Retinal pigment epithelial cell (primary cell): Measurements from ENCODE around the gene NINJ2.

ENCODE experiments used
- DNase-seq: peaks from one replicate; pipeline ENCODE4 v3.0.0-alpha.2; 2010; ENCODE audit warnings: low read depth
- H3K4me3 ChIP-seq: 2 replicates; pipeline ENCODE4 v1.5.1; 2011; ENCODE audit warnings: mild to moderate bottlenecking, low read length, control low read depth, moderate library complexity
- TF ChIP-seq, protein P1 (sequence below): conservative IDR thresholded peaks from 2 replicates; pipeline ENCODE4 v1.5.1; 2011; ENCODE audit warnings: low read depth, low read length, control low read depth, inconsistent platforms

Gene NINJ2

GRCh38 chr12:659090-659683 lies 4.1 kb downstream of the NINJ2 start:
- DNase-seq: no peak
- no peak overlapping the region for H3K4me3 ChIP-seq
- TF ChIP-seq, protein P1, sequence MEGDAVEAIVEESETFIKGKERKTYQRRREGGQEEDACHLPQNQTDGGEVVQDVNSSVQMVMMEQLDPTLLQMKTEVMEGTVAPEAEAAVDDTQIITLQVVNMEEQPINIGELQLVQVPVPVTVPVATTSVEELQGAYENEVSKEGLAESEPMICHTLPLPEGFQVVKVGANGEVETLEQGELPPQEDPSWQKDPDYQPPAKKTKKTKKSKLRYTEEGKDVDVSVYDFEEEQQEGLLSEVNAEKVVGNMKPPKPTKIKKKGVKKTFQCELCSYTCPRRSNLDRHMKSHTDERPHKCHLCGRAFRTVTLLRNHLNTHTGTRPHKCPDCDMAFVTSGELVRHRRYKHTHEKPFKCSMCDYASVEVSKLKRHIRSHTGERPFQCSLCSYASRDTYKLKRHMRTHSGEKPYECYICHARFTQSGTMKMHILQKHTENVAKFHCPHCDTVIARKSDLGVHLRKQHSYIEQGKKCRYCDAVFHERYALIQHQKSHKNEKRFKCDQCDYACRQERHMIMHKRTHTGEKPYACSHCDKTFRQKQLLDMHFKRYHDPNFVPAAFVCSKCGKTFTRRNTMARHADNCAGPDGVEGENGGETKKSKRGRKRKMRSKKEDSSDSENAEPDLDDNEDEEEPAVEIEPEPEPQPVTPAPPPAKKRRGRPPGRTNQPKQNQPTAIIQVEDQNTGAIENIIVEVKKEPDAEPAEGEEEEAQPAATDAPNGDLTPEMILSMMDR: no peak

DNA sequence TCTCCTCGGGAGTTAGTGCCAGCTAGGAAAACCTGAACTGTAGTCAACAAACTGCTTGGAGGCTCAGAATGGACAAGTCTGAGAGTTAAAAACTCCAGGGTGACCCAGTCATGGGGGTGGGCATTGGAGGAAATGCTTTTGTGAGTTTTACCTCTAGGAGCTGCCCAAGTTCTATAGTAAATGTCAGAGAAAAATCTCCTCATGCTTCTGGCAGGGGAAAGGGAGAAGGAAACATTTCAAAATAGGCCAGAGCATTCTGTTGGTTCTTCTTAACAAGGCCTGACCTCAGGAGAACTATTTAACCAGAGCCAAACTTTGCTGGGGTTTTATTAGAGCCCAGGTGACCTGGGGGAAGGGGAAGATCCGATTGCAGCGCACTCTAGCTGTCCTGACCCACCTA lies 12.3 kb downstream of the NINJ2 start:
- DNase-seq: no peak
- TF ChIP-seq, protein P1: no peak
- no peak overlapping the region for H3K4me3 ChIP-seq

GRCh38 chr12:647385-648085 lies 15.7 kb downstream of the NINJ2 start:
- no peak overlapping the region for H3K4me3 ChIP-seq
- TF ChIP-seq, protein P1: no peak
- DNase-seq: no peak

GRCh38 chr12:646442-647384 lies 16.5 kb downstream of the NINJ2 start:
- no peak for DNase-seq
- TF ChIP-seq, protein P1: no peak
- no peak overlapping the region for H3K4me3 ChIP-seq

GRCh38 chr12:645563-646071 lies 17.6 kb downstream of the NINJ2 start:
- TF ChIP-seq, protein P1: no peak
- H3K4me3 ChIP-seq: no peak overlapping the region
- no peak for DNase-seq

DNA sequence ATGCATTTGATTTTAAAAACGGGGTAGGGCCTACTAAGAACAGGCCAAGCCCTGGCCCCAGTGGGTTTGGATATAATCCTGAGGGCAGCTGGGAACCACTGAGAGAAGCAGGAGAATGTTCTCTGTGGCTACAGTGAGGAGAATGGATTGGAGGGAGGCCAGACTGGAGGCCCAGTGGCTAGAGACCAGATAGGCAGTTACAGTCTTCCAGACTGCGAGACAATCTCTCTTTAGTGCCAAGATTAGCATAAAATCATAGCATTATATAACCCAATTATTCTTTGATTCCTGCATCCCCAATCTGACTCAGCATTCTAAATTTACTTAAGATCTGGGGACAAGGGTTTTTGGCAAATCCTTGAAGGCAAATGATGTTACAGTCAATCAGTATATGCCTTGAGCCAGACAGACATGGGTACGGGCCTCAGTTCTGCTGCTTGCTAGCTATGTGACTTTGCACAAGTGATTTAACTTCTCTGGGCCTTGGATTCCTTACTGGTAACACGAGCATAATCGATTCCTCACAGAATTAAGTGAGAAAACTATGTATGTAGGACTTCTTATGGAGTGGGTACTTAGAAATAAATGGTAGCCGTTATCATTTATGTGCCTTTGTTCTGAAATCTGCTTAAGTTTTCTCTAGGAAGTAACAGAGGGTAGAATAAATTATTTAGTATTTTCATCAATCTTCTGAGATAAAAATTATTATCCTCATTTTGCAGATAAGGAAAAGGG lies 18.3 kb downstream of the NINJ2 start:
- TF ChIP-seq, protein P1: no peak
- no peak for DNase-seq
- H3K4me3 ChIP-seq: no peak overlapping the region
